Ovary (tissue), 9 donors: ENCODE measurements around the gene MPV17L. TPM values are rescaled to one million over a fixed set of nuclear protein-coding genes. Genes with fewer than 3 reads are reported as not detected.

Source experiments
- DNase-seq, 5 donors: peaks; one replicate each; pipeline ENCODE4 v3.0.0-alpha.2; 2019 to 2020
- H3K27ac ChIP-seq, 2 donors: fragments of 200-600 bp; one replicate each; pipeline versions ENCODE4 v1.5.1 to v1.8.0; 2019 to 2022
- H3K27me3 ChIP-seq: fragments of 200-600 bp; one replicate; pipeline ENCODE4 v1.8.0; 2022
- H3K36me3 ChIP-seq: fragments of 200-600 bp; sonication (generic); one replicate; pipeline ENCODE4 v1.5.1; 2019
- H3K4me1 ChIP-seq: one replicate; pipeline ENCODE4 v1.8.1; 2013; ENCODE audit warnings: mild to moderate bottlenecking, moderate library complexity; ENCODE audit not compliant: insufficient read depth
- H3K4me3 ChIP-seq: fragments of 200-600 bp; sonication (generic); one replicate; pipeline ENCODE4 v1.5.1; 2017
- H3K9me3 ChIP-seq, 2 donors: fragments of 200-600 bp in 1 of 2; sonication (generic) in 1 of 2; one replicate each; pipeline versions ENCODE4 v1.5.1 to v1.8.1; 2013 to 2019; ENCODE audit warnings: mild to moderate bottlenecking in 1 of 2, moderate library complexity in 1 of 2
- EP300 ChIP-seq: sonication (generic); formaldehyde crosslinking; IDR thresholded peaks from one replicate; pipeline ENCODE4 v1.6.1; 2017; ENCODE audit warnings: antibody characterized with exemption
- POLR2A ChIP-seq: fragments of 450-650 bp; IDR thresholded peaks from one replicate; pipeline ENCODE4 v1.6.1; 2017; ENCODE audit warnings: antibody characterized with exemption, mild to moderate bottlenecking, moderate library complexity
- WGBS, 3 donors: extraction: QIAGEN DNeasy Blood & Tissue Kit in 1 of 3; methylation state at CpG; one replicate each; pipeline versions ENCODE4 v1.1.5 to v1.1.7; 2013 to 2017; 5-methylcytosine and 5-hydroxymethylcytosine counted together
- intact Hi-C, 4 donors: fragments of 100-400 bp; cut with DNase I; formaldehyde crosslinking; loops; one replicate each; pipeline versions ENCODE4 v1.11.0 to v1.15.1; 2022 to 2023
- polyA plus RNA-seq, 2 donors: library from polyadenylated mRNA; stranded (reverse); fragments of 200-250 nt in 1 of 2; fragments of 350-450 nt in 1 of 2; fragmentation: Illumina TruSeq in 1 of 2; extraction: RNeasy Lipid Tissue Mini Kit (QIAGEN cat#74804) in 1 of 2; gene quantifications; one replicate each; pipeline ENCODE4 v1.2.3, GENCODE V29; 2013 to 2014
- total RNA-seq, 7 donors: library from RNA; depleted of rRNA in 2 of 7; stranded (reverse); fragments of >200 nt in 2 of 7; fragmentation: NEBNext Ultra II Directional in 3 of 7; extraction: Animal tissue kit (Norgen Biotek cat#: 25700) in 3 of 7; gene quantifications; one replicate each; pipeline versions ENCODE4 v1.1.0 to v1.2.4, GENCODE V29; 2016 to 2023
- TF ChIP-seq, protein P1 (sequence below), 3 donors: fragments of 450-650 bp in 2 of 3; fragments of 200-600 bp in 1 of 3; IDR thresholded peaks; one replicate each; pipeline versions ENCODE4 v1.5.1 to v1.8.0; 2016 to 2022; ENCODE audit warnings: antibody characterized with exemption in 3 of 3, mild to moderate bottlenecking in 1 of 3
- donor health status: DM: no; HTN: no; CAD: no; lungs with moderate emphysema.
- donor health status: DM: no; HTN: no; CAD: no.
- donor health status: Bipolar disorder and iron deficiency.
- donor health status: DM: yes; HTN: yes; CAD: no.
- donor health status: DM: no; HTN: no; CAD: no.
- donor health status: DM: yes; HTN: yes; CAD: no.

Gene MPV17L
- total and polyA plus RNA-seq, 9 donors: 3.8 to 13.9 (median 10.2) TPM

DNA sequence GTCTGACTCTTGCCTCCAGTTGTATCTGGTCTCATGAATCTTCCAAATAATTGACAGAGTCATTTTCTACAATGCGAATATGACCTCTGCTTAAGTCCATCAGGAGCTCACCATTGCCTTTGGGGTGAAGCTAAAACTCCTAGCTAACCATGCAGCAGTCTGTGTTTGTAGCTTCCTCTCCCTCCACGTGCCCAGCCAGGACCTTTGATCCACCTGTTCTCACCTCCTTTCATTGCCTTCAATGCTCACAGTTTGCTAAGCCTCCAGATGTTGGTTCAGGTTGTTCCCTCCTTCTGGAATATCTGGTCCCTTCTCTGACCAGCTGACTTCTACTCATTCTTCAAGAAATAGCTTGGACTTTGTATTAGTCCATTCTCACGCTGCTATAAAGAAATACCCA is 61.8 kb downstream of the MPV17L start:
- no peak for DNase-seq
- no peak for TF ChIP-seq POLR2A
- no peak for TF ChIP-seq EP300
- TF ChIP-seq, protein P1, sequence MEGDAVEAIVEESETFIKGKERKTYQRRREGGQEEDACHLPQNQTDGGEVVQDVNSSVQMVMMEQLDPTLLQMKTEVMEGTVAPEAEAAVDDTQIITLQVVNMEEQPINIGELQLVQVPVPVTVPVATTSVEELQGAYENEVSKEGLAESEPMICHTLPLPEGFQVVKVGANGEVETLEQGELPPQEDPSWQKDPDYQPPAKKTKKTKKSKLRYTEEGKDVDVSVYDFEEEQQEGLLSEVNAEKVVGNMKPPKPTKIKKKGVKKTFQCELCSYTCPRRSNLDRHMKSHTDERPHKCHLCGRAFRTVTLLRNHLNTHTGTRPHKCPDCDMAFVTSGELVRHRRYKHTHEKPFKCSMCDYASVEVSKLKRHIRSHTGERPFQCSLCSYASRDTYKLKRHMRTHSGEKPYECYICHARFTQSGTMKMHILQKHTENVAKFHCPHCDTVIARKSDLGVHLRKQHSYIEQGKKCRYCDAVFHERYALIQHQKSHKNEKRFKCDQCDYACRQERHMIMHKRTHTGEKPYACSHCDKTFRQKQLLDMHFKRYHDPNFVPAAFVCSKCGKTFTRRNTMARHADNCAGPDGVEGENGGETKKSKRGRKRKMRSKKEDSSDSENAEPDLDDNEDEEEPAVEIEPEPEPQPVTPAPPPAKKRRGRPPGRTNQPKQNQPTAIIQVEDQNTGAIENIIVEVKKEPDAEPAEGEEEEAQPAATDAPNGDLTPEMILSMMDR (IDR thresholded peaks at IDR 0.05): no peak
- Histone ChIP-seq H3K4me1 (peaks cover under 1% of the 10 kb centered on the region), H3K36me3 (no peaks in the 10 kb centered on the region), H3K27ac (no peak overlapping the region), H3K4me3 (no peak overlapping the region), H3K27me3 (no peaks in the 10 kb centered on the region), H3K9me3 (no peaks in the 10 kb centered on the region)
- 94 to 95% (median 94%) methylated on average over 3 of the region's 3 CpGs for WGBS, 3 donors
- intact Hi-C loops: no loop called here

DNA sequence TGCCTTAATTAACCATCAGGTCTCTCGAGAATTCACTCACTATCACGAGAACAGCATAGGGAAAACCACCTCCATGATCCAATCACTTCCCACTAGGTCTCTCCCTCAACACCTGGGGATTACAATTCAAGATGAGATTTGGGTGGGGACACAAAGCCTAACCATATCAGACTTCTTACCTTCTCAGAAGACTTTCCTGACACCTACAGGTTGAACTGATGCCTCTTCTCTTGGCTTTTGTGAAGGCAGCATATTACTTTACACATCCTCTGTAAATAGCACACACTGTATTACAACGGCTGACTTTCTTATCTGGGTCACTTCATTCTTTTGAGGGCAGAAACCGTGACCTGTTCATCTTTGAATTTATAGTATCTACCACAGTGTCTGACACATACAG is 62.4 kb downstream of the MPV17L start:
- no peaks in the 10 kb centered on the region for H3K27me3 ChIP-seq
- no peaks in the 10 kb centered on the region for H3K9me3 ChIP-seq
- H3K4me3 ChIP-seq: no peak overlapping the region
- intact Hi-C loops: no loop called here
- no peaks in the 10 kb centered on the region for H3K4me1 ChIP-seq
- WGBS, 3 donors: 56 to 71% (median 65%) methylated on average over 4 of the region's 4 CpGs
- TF ChIP-seq EP300 (no peak), POLR2A (no peak)
- TF ChIP-seq, protein P1 (IDR thresholded peaks at IDR 0.05): no peak
- no peaks in the 10 kb centered on the region for H3K36me3 ChIP-seq
- DNase-seq: no peak
- no peak overlapping the region for H3K27ac ChIP-seq

DNA sequence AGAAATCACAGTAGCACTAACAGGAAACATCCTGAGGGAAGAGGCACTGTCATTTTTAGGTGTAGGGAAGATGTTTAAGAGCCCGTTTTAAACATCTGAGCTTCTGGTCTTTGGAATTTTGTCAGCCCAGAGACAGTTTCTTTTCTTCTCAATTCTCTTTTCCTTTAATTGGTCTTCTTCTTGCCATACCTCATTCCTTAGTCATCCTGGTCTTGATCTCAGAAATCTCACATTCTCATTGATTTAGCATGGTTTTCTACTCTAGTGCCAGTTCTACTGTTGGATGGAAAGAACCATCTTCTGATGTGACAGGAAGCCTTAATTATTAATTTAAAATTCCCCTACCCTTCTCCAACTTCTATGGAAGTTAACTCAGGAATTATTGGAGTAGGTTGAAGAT is 64.2 kb downstream of the MPV17L start:
- Histone ChIP-seq H3K27me3 (no peaks in the 10 kb centered on the region), H3K4me3 (no peak overlapping the region), H3K4me1 (no peaks in the 10 kb centered on the region), H3K9me3 (no peaks in the 10 kb centered on the region), H3K36me3 (no peaks in the 10 kb centered on the region), H3K27ac (no peak overlapping the region)
- WGBS, 3 donors: 89 to 98% (median 93%) methylated on average over 1 of the region's 1 CpG
- TF ChIP-seq EP300 (no peak), POLR2A (no peak)
- TF ChIP-seq, protein P1 (IDR thresholded peaks at IDR 0.05): no peak
- DNase-seq: no peak
- intact Hi-C loops: no loop called here

DNA sequence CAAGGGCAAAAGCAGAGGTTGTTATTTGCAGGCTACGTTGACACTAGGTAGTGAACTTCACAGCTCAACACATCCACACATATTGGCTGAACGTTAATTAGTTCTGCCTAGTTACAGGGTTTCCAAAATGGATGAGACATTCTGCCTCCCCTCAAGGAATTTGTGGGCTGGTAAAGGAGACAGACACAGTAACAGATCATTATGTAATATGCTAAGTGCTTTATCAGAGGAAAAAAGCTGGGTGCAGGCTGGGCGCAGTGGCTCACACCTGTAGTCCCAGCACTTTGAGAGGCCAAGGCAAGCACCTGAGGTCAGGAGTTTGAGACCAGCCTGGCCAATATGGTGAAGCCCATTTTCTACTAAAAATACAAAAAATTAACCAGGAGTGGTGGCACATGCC is 65.0 kb downstream of the MPV17L start:
- intact Hi-C loops: no loop called here
- no peak for DNase-seq
- Histone ChIP-seq H3K4me1 (no peaks in the 10 kb centered on the region), H3K27ac (no peak overlapping the region), H3K9me3 (no peaks in the 10 kb centered on the region), H3K36me3 (no peaks in the 10 kb centered on the region), H3K27me3 (no peaks in the 10 kb centered on the region), H3K4me3 (no peak overlapping the region)
- TF ChIP-seq, protein P1 (IDR thresholded peaks at IDR 0.05): no peak
- WGBS, 3 donors: 83 to 90% (median 85%) methylated on average over 3 of the region's 3 CpGs

DNA sequence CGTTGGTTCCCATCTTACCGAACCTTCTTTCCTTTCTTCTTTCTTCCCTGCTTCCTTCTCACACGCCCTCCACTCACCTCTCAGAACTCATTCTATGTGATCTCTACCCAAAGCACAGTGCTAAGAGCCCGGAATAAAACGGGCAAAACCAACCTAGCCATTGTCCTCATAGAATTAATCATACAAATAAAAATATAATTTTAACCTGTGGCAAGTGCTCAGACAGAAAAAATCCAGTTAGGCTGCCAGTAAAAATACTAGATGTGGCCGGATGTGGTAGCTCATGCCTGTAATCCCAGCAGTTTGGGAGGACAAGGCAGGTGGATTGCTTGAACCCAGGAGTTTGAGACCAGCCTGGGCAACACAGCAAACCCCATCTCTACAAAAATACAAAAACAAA is 65.8 kb downstream of the MPV17L start:
- 88 to 95% (median 92%) methylated on average over 6 of the region's 6 CpGs for WGBS, 3 donors

More for the DNA sequence above, 65.8 kb downstream of the MPV17L start:
- no peaks in the 10 kb centered on the region for H3K9me3 ChIP-seq
- H3K4me1 ChIP-seq: no peaks in the 10 kb centered on the region
- TF ChIP-seq EP300: no peak
- TF ChIP-seq, protein P1 (IDR thresholded peaks at IDR 0.05): no peak
- no peak for TF ChIP-seq POLR2A
- no peak overlapping the region for H3K27ac ChIP-seq
- no peaks in the 10 kb centered on the region for H3K27me3 ChIP-seq
- H3K36me3 ChIP-seq: no peaks in the 10 kb centered on the region
- no peak for DNase-seq
- intact Hi-C loops: no loop called here
- no peak overlapping the region for H3K4me3 ChIP-seq
